GM19324 (cell line): Measurements from ENCODE around the gene PPP1R2.
"Not testable (repeated sequence)": the region's sequence is repeated elsewhere in the genome, so short reads cannot be mapped to it uniquely, and the experiment has no call there.

ENCODE experiments used
- ATAC-seq: cut with Tn5 transposase; IDR thresholded peaks from one replicate; pipeline ENCODE4 v1.9.1; 2021; ENCODE audit warnings: mild to moderate bottlenecking, moderate library complexity; ENCODE audit not compliant: unreplicated experiment, low FRiP score

PPP1R2 gene

DNA sequence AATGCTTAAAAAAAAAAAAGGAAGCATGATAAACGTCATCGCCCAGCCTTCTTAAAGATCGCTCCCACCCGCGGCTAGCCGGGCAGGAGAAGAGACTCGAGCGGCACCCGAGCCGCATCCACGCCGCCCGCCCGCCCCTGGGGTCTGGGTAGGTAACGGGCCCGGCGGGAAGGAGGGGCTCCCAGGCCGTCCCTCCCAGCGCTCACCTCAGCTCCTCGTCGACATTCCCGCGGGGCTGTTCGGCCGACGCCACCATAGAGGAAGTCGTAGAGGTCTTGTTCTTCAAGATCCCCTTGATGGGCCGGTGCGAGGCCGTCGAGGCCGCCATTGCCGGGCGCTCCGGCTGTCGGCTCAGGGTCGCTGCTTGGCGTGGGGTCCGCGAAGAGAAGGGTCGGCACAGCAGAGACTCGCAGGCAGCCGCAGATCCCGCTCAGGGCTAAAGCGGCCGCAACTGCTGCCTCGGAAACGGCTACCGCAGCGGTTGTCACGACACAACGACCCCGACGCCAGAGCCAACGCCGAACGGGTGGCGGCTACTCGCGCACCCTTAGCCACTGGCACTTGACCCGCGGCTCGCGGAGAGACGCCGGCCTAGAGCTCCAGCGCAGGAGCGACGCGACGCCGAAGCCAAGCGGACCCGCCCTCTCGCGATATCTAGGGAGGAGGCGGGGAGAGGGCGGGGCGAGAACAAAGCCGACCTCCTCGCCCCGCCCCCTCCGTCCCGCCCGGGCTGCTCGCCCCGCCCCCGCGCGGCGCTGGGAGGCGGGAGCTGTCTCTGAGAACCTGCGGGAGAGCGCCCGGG lies at the start of gene PPP1R2:
TSS of gene PPP1R2 (minus strand) at position 628 of the 802 bp plus-strand sequence. CDS start at position 328, 300 bp downstream.
- ATAC-seq: peak; percentile 77

- ATAC-seq: no peak
Observed at GRCh38 chr3:195591852-195592251, 48.7 kb upstream of the PPP1R2 start.

GRCh38 chr3:195591220-195591619 lies 48.1 kb upstream of the PPP1R2 start:
- ATAC-seq: no peak

GRCh38 chr3:195590381-195590780 lies 47.3 kb upstream of the PPP1R2 start:
- not testable (repeated sequence) for ATAC-seq

GRCh38 chr3:195589796-195590195 lies 46.7 kb upstream of the PPP1R2 start:
- ATAC-seq: not testable (repeated sequence)

DNA sequence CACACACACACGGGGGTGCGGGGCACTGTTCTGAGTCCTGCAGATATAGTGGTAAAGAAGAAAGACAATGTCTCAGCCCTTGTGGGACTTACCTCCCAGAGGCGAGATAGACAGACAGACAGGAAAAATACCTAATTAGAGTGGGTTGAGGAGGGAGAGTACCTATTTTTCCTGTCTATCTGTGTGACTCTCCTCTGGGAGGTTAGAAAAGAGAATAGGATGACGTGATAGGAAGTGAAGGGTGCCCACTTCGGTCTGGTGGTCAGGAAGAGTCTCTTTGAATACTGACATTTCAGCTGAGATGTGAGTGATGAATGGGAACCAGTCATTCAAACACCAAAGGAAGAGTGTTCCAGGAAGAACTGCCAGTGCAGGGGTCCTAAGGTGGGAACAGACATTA lies 44.7 kb upstream of the PPP1R2 start:
- no peak for ATAC-seq

GRCh38 chr3:195587406-195587805 lies 44.3 kb upstream of the PPP1R2 start:
- ATAC-seq: no peak

DNA sequence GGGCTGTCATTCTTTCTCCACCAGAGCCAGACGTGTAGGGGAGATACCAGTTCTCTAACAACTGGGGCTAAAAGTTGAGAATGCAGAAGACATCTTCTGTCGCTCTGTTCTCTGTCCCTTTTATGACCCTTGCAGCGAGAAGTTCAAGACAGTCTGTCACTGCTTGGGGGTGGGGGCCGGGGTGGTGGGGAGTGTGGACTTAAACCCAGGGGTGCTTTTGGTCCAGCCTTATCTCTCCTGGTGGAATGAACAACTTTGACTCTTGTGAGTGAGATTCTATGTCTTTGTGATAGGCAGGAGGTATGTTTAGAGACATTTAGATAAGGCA lies 41.4 kb upstream of the PPP1R2 start:
- no peak for ATAC-seq

DNA sequence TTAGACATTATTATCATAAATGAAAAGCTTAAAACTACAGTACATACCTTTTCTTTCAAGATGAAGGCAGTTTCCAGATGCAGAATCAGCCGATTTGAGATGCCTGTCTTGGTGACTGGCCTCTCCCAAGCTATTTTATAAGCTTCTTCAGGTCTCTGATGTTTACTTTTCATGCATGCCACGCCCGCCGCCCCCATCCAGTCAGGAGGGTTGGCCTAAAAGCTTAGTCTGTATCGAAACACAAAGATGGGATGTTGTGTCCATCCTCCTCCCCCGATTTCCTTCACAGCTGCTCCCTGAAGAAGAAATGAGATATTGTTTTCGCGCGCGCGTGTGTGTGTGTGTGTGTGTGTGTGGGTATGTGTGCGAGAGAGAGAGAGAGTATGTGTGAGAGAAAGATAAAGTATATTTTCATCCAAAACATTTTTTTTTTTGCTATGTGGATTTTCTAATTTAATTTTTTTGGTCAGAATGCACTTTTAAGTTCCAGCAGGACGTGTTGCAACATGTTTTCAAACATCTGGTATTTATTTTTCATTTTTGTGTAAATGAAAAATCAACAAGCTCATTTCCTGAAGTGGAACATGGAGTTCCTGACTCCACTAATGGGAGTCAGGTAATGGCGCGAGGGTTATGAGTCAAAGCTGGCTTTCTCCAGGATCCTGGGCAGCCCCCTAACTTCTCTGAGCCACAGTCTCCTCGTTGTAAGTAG lies 40.9 kb upstream of the PPP1R2 start, which contains the start of gene APOD:
TSS of gene APOD (minus strand) at position 110 of the 712 bp plus-strand sequence. CDS start 4,479 bp downstream, outside the sequence.
- ATAC-seq: no peak

DNA sequence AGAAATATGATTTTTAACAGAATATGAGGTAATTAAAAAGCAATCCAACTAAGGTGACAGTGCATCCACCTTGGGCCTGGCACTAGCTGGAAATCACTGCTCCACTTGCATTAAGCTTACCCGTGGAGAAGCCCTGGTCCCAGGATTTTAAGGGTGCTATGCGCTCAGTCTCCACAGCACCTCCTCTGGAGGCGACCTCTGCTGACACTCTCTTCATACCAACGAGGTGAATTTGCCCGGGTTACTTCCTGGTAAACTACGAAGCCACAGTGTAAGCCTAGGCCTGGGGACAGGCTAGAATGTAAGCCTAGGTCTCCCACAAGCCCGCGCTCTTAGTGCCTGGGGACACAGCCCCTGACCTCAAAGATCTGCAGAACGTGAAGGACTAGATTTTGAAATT lies 39.8 kb upstream of the PPP1R2 start:
- no peak for ATAC-seq

DNA sequence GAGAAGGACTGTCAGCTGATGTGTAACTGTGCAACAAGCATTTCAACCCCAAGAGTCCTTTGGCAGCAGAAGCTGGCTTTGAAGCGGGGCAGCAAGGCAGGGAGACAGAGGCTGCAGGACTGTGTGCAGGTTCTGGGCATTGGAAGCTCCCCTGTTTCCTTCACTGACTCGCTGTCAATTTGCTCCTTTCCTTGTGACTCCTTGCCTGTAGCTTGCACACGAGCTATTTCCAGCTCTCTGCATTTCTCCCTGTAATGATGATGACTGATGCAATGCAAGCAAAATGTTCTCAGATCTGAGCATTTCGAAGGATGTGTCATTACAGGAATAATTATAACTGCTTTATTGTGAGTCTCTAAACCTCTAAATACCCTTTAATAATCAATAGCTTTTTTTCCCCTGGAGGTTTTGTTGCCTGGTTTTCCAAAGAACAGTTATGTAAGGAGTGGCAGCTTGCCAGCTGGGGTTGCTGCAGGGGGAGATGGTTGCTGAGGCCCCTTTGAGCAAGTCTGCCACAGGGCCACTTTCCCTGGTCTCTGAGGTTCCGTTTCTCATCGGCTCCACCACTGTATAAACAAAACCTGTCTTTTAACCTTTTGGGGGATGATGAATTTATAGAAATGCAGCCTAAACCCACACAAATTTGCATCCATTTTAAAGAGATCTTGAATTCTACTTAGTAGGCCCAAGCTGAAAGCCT lies 37.8 kb upstream of the PPP1R2 start:
- ATAC-seq: no peak

- no peak for ATAC-seq
Observed at GRCh38 chr3:195579281-195579680, 36.2 kb upstream of the PPP1R2 start.

DNA sequence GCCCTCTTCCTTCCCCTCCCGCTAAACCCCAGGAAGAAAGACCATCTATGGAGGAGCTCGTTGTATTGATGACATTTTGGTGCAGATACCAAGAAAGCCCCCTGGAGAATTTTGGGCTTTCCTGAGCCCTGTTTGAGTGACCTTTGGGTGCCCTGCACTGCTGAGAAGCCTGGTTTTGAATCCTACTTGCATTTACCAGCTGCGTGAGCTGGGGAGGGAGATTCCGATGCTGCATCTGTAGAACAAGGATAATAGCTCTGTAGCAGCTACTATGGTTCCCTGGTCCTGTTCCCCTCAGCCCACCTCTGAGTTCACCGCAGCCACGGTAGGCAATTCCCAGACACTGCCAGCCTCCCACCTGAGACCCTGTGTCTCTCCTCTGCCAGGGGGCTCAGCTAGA lies 35.4 kb upstream of the PPP1R2 start:
- ATAC-seq: no peak

DNA sequence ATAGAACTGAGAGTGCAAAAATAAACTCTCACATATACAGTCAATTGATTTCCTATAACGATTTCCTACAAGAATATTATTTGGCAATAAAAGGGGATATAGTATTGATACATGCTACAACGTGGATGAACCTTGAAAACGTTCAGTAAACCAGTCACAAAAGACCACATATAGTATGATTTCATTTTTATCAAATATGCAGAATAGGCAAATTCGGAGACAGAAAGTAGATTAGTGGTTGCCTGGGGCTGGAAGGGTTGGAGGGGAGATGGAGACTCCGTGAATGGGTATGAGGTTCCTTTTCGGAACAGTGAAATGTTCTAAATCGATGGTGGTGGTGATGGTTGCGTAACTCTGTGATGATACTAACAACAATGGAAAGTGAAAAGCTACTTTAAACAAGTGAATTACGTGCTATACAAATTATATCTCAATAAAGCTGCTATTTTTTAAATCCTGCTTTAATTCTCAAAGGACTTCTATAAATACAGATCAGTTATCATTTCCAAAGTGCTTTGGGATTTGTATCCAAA lies 34.6 kb upstream of the PPP1R2 start:
- ATAC-seq: no peak

GRCh38 chr3:195574497-195575304 lies 31.6 kb upstream of the PPP1R2 start:
- no peak for ATAC-seq

GRCh38 chr3:195573611-195574496 lies 30.7 kb upstream of the PPP1R2 start:
- no peak for ATAC-seq

DNA sequence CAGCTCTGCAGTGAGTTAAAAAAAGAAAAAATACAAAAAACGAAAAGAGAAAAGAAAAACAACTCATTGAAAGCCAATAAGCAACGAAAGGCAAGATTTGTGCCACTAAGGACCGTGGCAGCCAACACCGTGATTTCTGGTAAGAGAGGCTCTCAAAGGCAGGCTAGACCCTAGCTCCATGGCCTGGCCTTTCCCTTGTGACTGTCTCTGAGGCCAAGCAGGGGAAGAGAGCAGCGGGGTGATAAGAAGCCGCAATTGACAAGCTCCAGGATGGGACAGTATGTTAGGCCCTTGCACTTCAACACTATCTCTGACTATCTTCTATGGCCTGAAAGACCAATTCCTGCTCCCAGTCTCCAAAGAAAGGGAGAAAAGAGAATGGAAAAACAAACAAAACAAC lies 28.2 kb upstream of the PPP1R2 start:
- no peak for ATAC-seq

GRCh38 chr3:195570912-195571311 lies 27.8 kb upstream of the PPP1R2 start:
- no peak for ATAC-seq

DNA sequence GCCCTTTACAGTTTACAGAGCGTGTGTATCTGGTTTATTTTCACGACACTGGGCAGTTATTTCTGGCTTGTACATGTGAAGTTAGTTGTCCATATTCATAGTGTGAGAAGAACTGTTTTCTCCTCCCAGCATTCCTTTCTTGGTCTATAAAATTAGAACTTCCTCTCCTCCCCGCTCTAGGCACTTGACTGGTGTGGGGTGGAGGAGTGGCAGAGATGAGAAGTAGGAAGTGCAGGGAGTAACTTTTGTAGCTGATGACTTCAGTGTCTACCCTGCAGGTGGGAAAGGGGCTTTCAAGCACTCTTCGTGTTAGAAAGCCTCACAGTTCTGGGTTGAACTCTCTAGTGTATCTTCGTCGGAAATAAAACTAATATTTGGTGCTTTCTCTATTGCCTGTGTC lies 27.2 kb upstream of the PPP1R2 start:
- ATAC-seq: no peak
